ENCODE measurements around the gene MAOB.
A peak's percentile ranks its signal among the peaks of the same experiment; 100 is the strongest.
"Not testable (repeated sequence)": the region's sequence is repeated elsewhere in the genome, so short reads cannot be mapped to it uniquely, and the experiment has no call there.

MAOB gene

GRCh38 chrX:43750248-43750676, 132.0 kb downstream of the MAOB start:
- peak; percentile 60 for DNase-seq

GRCh38 chrX:43747476-43747875, 134.8 kb downstream of the MAOB start:
- no peak for DNase-seq

- no peak for DNase-seq
Measured at GRCh38 chrX:43745938-43746721, 136.1 kb downstream of the MAOB start.

- DNase-seq = no peak
Measured at GRCh38 chrX:43744284-43744683, 138.0 kb downstream of the MAOB start.

- DNase-seq = no peak
Measured at GRCh38 chrX:43743100-43743822, 139.0 kb downstream of the MAOB start.

- no peak for DNase-seq
Measured at GRCh38 chrX:43741843-43742573, 140.2 kb downstream of the MAOB start.

- DNase-seq = no peak
Measured at GRCh38 chrX:43735957-43736356, 146.3 kb downstream of the MAOB start.

- no peak for DNase-seq
Measured at GRCh38 chrX:43735534-43735933, 146.7 kb downstream of the MAOB start.

- DNase-seq = no peak
Measured at GRCh38 chrX:43734444-43734843, 147.8 kb downstream of the MAOB start.

GRCh38 chrX:43733699-43734098, 148.6 kb downstream of the MAOB start:
- DNase-seq = no peak

GRCh38 chrX:43731086-43731485, 151.2 kb downstream of the MAOB start:
- no peak for DNase-seq

GRCh38 chrX:43728966-43729365, 153.3 kb downstream of the MAOB start:
- DNase-seq = no peak

GRCh38 chrX:43728002-43728401, 154.2 kb downstream of the MAOB start:
- DNase-seq = no peak

- DNase-seq = not testable (repeated sequence)
Measured at GRCh38 chrX:43727254-43727653, 155.0 kb downstream of the MAOB start.

- DNase-seq = not testable (repeated sequence)
Measured at GRCh38 chrX:43725227-43725626, 157.0 kb downstream of the MAOB start.

GRCh38 chrX:43720961-43721360, 161.3 kb downstream of the MAOB start:
- DNase-seq = no peak

- no peak for DNase-seq
Measured at GRCh38 chrX:43720082-43720481, 162.2 kb downstream of the MAOB start.

- DNase-seq = no peak
Measured at GRCh38 chrX:43718956-43719355, 163.3 kb downstream of the MAOB start.

- DNase-seq = no peak
Measured at GRCh38 chrX:43718546-43718945, 163.7 kb downstream of the MAOB start.

GRCh38 chrX:43718081-43718480, 164.2 kb downstream of the MAOB start:
- no peak for DNase-seq

GRCh38 chrX:43717161-43717560, 165.1 kb downstream of the MAOB start:
- DNase-seq = no peak

GRCh38 chrX:43716696-43717095, 165.6 kb downstream of the MAOB start:
- no peak for DNase-seq

Measured in activated CD4-positive, alpha-beta T cell treated with anti-CD3 and anti-CD28 coated beads, Interleukin-2, Interleukin-6, amounts not matched to agents 100 ng/mL and 50 ng/mL, durations not matched to agents 16 hours and 8 hours (primary cell).